Tongue (tissue), 2 donors: ENCODE data around the gene HS2ST1. TPM values are rescaled to one million over a fixed set of nuclear protein-coding genes. Genes with fewer than 3 reads are reported as not detected.
"Not testable (repeated sequence)": the region's sequence is repeated elsewhere in the genome, so short reads cannot be mapped to it uniquely, and the experiment has no call there.

Experiments
- DNase-seq: peaks from one replicate; pipeline ENCODE4 v3.0.0-alpha.2; 2015
- total RNA-seq: library from RNA; depleted of rRNA; stranded (reverse); fragments of >200 nt; gene quantifications from one replicate; pipeline ENCODE4 v1.2.3, GENCODE V29; 2014

The HS2ST1 gene
- total RNA-seq, 1 donor from 2014 or later = 24.0 TPM

DNA sequence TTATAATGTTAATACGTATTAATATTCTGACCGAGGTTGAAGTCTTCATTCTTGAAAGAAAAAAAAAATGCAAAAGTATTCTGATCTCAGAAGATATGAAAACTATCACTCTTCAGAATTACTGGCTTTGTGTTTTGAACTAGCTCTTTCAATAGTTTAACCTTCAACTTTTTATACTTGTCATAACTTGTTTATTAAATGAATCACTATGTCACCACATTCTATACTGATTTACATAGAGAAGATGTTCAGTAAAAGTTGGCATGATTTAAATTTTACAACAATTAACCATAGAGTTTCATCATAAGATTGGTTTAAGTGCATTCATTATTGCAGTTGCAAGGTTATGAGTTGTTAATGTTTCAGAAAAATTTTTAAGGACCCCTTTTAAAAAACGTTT lies 57.3 kb downstream of the HS2ST1 start:
- no peak for DNase-seq

DNA sequence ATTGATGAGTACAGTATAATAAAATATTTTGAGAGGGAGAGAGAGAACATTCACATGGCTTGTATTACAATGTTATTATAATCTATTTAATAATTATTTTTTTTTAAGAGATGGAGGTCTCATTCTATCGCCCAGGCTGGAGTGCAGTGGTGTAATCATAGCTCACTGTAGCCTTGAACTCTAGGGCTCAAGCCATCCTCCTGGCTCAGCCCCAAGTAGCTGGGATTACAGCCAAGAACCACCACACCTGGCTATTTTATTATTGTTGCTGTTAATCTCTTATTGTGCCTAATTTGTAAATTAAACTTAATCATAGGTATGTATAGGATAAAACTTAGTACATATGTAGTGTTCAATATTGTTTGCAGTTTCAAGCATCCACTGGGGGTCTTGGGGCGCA lies 57.8 kb downstream of the HS2ST1 start:
- no peak for DNase-seq

DNA sequence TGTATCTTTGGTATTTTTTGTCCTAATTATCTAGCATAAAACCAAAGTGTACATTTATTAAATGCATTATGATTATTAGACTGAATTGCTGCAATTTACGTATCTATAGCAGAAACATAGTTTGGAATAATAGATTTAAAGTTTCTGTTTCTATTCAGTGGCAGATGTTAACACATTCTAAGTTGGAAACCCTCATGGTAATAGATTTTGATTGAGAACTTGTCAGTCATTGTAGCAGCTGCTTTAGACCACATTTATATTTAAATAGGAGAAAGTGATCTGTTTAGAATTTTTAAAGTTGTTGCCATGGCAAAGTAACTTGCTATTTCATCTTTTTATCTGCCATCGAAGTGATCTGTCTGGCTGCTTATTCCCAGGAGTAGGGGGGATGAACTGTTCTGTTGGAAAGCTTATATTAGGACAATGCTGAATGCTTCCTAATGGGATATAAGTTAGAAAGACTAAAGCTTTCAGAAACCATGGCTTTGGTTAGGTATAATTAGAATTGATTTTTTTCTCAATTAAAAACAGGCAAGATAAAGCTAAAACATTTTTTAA lies 61.6 kb downstream of the HS2ST1 start:
- DNase-seq = peak; percentile 16

DNA sequence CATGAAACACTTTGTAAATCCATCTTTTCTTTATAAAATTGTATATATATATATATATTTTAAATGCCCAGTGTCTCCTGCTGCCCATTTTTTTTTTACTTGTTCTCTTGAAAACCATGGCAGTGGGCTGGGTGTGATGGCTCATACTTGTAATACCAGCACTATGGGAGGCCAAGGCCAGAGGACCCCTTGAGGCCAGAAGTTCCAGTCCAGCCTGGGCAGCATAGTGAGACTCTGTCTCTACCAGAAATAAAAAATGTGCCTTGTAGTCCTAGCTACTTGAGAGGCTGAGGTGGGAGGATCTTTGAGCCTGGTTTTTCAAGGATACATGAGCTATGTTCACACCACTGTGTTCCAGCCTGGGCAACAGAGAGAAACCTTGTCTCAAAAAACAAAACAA lies 62.2 kb downstream of the HS2ST1 start:
- no peak for DNase-seq

DNA sequence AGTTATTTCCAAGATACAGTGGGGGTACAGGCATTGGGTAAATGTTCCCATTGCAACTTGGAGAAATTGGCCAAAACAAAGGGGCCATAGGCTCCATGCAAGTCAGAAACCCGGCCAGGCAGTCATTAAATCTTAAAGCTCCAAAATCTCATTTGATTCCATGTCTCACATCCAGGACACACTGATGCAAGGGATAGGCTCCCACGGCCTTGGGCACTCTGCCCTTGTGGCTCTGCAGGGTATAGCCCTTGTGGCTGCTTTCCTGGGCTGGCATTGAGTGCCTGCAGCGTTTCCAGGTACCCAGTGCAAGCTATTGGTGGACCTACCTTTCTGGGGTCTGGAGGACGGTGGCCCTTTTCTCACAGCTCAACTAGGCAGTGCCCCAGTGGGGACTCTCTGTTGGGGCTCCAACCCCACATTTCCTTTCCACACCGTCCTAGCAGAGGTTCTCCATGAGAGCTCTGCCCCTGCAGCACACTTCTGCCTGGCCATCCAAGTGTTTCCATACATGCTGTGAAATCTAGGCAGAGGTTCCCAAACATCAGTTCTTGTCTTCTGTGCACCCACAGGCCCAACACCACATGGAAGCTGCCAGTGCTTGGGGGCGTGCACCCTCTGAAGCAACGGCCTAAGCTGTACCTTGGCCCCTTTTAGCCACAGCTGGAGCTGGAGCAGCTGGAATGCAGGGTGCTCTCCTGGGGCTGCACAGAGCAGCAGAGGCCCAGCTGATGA lies 67.2 kb downstream of the HS2ST1 start:
- DNase-seq = no peak

DNA sequence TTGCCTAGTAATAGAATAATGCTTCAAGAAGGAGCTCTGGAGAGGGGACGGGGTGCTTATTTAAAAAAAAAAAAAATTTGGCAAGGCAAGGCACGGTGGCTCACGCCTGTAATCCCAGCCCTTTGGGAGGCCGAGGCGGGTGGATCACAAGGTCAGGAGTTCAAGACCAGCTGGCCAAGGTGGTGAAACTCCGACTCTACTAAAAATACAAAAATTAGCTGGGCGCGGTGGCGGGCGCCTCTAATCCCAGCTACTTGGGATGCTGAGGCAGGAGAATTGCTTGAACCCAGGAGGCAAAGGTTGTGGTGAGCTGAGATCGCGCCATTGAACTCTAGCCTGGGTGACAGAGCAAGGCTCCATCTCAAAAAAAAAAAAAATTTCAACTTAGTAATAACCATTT lies 69.2 kb downstream of the HS2ST1 start:
- not testable (repeated sequence) for DNase-seq

DNA sequence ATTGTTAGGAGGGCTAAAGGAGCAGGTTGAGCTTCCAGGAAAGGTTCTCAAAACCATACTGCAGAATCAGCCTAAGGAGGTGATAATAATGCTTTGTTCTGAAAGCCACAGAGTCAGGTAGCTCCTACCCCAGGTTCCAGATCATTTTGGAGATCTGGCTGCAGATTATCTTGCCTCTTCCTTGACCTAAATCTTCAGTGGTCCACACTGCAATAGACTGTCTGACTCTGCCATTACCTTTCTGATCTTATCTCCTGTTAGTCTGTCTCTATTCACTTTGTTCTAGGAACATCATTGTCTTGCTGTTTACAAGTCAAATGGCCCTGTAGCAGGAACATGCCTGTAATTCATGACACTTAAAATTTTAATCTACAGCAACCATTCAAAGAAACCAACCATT lies 73.0 kb downstream of the HS2ST1 start:
- no peak for DNase-seq

DNA sequence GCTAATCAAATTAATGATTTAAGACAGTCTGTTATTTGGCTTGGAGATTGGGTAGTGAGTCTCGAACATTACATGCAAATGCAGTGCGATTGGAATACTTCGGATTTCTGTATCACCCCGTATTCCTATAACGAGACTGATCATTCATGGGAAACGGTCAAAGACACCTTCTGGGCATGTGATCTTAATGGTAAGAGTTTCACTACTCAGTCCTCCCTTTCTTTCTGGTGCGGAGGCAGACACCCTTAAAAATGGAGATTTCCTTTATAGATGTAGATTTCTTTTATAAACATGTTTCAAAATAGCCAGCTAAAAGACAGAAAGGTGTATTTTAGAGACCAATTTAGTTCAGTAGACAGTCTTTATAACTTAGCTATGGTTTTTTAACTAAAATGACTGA lies 74.4 kb downstream of the HS2ST1 start:
- DNase-seq = no peak

DNA sequence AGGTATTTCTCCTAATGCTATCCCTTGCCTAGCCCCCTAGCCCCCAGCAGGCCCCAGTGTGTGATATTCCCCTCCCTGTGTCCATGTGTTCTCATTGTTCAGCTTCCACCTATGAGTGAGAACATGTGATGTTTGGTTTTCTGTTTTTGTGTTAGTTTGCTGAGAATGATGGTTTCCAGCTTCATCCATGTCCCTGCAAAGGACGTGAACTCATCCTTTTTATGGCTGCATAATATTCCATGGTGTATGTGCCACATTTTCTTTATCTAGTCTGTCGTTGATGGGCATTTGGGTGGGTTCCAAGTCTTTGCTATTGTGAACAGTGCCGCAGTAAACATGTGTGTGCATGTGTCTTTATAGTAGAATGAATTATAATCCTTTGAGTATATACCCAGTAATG lies 75.3 kb downstream of the HS2ST1 start:
- not testable (repeated sequence) for DNase-seq

DNA sequence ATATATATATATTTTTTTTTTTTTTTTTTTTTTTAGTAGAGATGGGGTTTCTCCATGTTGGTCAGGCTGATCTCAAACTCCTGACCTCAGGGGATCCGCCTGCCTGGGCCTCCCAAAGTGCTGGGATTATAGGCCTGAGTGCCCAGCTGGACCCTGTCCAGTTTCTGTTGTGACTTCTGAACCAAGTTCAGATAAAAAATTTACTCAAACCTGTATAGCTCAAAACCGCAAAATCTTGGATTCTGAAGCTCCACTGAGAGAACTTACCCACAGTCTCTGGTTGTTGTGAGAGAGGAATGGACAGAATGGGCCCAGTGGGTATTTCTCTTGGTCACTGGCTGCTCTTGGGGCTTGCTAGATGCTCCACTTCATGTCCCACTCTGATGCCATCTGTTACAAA lies 76.4 kb downstream of the HS2ST1 start:
- DNase-seq = no peak

DNA sequence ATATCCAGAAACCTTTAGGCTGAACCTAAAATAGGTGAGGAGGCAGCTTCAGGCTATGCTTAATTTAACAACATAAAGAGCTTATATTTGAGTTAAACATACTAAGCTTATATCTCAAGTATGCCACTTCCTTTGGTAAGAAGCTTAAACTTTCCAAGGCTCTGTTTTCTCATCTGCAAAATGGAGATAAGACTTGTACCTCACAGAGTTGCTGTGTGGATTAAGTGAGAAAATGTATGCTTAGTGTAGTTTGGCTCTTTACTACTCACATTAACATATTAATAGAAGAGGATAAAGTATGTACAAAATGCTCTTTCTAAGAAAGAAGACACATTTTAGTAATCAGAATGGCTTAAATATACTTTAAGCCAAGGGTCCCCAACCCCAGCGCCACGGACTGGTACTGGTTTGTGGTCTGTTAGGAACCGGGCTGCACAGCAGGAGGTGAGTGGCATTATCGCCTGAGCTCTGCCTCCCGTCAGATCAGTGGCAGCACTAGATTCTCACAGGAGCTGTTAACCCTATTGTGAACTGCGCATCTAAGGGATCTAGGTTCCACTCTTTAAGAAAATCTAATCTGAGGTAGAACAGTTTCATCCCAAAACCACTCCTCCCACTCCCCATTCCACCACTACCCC lies 77.2 kb downstream of the HS2ST1 start:
- DNase-seq = no peak

DNA sequence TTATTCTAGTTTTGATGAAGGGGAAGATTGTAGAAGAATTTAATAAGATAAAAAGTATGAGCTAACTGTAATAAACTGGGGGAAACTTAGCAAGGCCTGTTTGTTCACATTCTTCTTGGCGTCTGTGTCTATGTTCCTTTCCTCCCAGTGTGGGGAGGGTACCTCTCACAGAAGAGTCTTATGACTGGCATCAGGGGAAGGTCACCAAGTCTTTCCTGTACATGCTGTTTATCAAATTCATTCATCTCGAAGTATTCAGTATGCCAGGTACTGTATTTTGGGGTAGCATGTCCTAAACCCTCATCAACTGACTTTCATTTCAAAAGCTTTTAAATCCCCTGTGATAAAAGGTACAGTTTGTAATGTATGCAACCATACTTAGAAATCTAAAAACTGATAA lies 78.4 kb downstream of the HS2ST1 start:
- DNase-seq = no peak

DNA sequence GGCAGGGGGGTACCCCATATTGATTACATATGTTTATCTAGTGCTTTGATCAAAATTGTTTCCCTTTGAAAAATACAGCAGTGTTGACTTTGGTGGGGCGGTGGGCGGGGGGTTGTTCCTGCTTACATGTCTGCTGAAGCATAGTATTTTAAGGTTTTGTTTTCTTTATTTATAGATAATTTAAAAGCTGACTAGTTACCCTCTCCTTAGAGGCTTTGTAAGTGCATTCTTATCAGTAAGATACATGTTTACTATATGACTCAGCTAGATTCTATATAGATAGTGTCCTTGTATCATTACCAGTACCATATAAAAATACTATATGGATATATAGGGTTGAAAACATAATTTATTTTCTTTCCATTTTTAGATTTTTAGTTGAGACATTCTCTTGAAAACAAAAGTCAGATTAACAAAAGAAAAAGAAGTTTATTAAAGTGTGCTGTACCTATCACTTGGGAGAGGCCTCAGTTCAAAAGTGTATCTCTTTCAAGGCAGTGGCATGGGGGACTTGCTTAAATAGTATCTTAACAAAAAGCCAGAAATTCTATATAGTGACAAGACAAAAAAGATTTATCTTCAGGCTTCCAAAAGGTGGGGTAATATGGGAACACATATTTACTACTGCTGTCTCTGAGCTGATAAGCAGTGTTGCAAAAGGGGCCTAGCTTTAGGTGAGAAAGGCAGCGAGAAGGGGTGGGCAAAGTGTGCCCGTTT lies 79.0 kb downstream of the HS2ST1 start:
- DNase-seq = no peak

DNA sequence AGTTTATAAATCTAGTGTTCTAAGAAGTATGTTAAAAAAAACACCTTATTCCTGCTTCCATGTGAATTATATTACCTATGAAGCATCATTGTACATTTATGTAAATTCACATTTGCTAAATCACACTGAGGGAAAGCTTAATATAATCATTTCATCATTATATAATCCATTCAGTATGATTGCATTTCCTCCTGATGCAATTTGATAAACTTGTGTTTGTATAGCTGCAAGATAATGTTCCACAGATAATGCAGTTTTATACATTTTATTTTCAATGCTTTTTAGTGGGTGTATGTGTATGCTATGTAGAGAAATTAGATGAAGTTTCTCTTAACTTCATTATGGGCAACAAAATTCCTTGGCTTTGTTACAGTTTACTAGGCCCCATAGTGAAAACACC lies 79.6 kb downstream of the HS2ST1 start:
- DNase-seq = no peak

DNA sequence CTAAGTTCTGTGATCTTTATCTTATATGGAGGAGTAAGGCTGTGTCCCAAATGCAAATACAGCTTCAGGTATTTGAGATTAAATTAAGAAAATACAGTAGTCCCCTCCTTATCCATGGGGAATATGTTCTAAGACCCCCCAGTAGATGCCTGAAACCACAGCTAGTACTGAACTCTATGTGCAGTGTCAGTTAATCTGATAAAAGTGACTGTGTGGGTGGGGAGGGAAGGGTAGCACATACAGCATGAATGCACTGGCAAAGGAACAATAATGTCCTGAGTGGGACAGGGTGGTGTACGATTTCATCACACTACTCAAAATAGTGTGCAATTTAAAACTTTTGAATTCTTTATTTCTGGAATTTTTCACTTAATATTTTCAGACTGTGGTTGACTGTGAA lies 83.1 kb downstream of the HS2ST1 start:
- DNase-seq = no peak

DNA sequence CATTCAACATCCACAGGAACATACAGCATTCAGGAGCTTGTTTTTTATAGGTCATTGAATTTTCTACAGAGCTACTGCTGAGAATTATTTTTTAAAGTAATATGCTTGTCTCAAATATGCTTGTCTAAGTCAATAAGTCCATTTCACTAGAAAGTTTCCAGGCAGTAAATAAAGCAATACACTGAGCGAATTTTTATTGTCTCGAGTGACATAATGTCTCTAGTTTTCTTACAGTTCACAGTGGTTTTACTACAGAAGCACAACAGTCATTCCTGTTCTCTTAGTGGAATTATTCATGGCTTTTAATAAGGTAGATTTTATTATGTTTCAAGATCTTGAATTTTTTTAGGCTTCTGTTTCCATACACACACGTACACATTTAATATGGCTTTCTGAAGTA lies 83.8 kb downstream of the HS2ST1 start:
- peak; percentile 7 for DNase-seq

DNA sequence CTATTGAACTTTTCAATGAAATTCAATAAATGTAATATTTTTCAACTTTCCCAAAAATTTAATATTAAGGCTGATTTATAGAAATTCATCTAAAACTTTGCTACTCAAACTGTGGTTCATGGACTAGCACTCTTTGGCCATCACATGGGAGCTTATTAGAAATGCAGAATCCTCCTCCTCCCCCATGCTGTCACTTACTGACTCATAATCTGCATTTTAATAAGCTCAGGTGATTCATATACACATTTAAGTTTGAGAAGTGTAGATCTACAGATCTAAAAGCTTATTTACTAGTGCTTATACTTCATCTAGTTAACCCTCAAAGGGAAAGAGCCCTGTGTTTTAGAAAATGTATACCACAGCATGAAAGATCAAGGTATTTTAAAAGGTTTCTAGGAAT lies 84.3 kb downstream of the HS2ST1 start:
- DNase-seq = no peak

DNA sequence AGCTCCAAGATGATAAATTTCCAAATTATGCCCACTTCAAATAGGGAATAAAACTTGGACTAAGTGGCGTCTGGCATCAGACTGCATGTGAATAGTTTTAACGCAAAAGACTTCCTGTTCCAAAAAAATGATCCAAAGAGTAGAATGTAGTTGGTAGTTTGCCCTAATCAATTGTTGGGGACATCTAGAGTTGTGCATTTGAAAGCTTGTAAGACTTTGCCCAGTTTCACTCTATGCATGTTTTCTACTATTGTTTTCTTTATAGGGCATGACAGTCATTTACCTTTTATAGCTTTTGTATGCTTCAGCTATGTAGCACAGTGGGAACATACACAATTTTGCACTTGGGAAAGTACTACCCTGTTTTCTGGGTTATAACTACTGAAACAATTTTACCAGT lies 86.0 kb downstream of the HS2ST1 start:
- DNase-seq = no peak

DNA sequence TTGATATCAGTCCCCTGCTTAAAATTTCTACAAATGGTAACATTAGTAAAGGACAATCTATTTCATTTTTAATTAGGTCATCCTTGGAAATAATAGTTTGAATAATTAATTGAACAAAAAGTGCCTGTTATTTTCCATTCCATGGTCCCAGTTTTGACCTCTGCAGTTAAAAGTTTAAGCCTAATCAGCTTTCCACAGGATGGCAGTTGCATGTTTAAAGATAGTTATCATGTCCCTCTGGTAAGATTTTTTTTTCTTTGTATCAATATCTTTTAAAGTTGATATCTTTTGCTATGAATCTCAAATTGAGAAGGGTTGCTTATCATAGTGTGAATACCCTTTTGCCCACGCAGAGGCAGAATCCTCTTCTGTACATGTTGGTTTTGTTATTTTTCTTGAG lies 90.4 kb downstream of the HS2ST1 start:
- DNase-seq = no peak

DNA sequence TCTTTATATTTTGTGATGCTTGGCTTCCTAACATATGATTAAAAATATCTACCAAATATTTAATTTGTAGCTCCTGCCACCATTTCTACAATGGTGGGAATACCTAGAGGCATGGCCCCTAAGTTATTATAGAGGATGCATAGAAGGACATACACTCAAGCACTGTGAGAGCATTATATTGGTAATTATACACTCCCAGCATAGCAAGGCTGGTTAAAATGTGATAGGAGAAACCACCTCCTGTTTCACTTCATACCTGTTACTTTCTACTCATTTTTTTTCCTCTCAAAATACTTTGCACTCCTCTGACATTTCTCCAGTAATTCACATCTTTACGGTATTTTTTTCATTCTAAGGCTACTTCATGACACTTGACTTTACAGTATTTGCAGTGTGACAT lies 92.9 kb downstream of the HS2ST1 start:
- DNase-seq = no peak

DNA sequence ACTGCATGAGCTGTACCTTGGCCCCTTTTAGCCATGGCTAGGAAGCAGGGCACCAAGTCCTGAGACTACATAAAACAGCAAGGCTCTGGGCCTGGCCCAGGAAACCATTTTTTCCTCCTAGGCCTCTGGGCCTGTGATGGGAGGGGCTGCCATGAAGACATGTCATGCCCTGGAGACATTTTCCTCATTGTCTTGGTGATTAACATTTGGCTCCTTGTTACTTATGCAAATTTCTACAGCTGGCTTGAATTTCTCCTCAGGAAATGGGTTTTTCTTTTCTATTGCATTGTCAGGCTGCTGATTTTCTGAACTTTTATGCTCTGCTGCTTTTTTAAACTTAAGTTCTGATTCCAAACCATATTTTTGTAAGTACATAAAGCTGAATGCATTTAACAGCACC lies 99.0 kb downstream of the HS2ST1 start:
- DNase-seq = not testable (repeated sequence)

DNA sequence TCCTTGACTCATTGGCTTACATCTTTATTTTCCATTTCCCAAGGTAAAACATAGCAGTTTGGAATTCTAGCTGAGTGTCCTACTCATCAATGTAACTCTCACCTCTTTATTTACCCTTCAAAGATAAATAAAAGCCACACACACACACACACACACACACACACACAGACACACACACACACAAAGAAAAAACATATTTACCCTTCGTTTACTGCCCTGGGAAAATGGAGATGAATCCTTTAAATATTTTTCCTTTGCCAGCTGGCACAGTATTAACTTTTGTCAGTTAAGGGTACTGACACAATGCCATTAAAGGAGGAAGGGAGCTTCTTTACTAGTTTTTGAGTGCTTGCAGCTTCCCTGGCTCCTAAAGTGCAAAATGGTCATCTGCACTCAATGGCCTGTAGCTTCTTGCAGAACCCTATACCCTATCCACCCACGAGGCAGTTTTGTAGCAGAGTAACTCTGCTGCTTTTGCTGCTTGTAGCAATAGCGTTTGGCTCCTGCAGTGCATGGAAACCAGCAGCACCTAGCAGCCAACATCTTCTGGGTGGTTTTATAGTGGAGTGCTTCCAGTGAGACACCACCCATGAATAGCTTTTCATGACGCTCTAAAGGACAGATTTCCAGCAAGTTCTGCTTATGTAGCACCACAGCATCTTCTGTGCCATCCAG lies 103.7 kb downstream of the HS2ST1 start:
- peak; percentile 6 for DNase-seq

DNA sequence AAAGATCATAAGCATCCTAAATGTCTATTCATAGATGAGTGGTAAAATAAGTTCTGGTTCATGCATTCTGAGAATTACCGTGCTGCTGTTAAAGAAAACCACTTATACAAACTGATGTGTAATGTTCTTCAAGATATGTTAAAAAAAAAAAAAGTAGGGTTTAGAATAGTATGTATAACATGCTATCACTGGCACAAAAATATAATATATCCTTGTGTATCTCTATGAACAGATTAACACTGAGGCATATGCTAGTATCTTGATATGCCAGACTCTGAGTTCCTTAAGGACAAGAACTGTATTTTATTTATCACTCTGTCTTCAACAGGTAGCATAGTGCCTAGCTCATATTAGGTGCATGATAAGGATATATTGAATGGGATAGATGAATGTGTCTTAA lies 108.9 kb downstream of the HS2ST1 start:
- DNase-seq = no peak
